Jurkat, Clone E6-1 (cell line): Measurements from ENCODE around the gene CFI.
"Not testable (repeated sequence)": the region's sequence is repeated elsewhere in the genome, so short reads cannot be mapped to it uniquely, and the experiment has no call there.

Experiments used
- DNase-seq: peaks from one replicate; pipeline ENCODE4 v3.0.0-alpha.2; 2011; ENCODE audit warnings: low read depth, low spot score
- H3K4me3 ChIP-seq: 2 replicates; pipeline ENCODE4 v1.5.1; 2011; ENCODE audit warnings: mild to moderate bottlenecking, low read length, control low read depth, moderate library complexity

Gene CFI

DNA sequence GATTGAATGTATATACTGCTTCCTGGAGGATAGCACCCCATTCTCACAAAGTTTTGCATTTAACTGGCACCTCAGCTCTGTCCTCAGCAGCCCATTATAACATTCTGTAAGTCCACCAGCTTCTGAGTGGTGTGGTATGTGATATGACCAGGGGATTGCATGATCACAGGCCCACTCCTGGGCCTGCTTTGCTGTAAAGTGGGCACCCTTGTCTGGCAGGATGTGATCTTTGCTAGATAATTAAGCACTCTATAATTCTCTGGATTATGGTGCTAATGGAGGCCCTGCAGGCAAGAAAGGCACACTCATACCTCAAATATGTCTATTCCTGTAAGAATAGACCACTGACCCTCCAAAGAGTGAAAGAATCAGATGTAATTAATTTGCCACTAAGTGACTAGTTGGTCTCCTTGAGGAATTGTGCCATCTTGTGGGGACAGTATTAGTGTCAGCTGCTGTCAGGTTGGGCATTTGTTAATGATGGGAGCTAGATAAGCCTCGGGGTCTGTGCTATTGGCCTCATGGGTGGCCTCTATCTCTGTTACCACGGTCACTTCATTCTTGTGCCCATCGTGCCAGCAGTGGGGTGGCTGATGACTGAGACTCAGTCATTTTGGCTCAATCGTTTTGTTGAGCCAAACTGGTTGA, 2.2 kb upstream of the CFI start:
- H3K4me3 ChIP-seq: no peak overlapping the region
- DNase-seq: no peak

DNA sequence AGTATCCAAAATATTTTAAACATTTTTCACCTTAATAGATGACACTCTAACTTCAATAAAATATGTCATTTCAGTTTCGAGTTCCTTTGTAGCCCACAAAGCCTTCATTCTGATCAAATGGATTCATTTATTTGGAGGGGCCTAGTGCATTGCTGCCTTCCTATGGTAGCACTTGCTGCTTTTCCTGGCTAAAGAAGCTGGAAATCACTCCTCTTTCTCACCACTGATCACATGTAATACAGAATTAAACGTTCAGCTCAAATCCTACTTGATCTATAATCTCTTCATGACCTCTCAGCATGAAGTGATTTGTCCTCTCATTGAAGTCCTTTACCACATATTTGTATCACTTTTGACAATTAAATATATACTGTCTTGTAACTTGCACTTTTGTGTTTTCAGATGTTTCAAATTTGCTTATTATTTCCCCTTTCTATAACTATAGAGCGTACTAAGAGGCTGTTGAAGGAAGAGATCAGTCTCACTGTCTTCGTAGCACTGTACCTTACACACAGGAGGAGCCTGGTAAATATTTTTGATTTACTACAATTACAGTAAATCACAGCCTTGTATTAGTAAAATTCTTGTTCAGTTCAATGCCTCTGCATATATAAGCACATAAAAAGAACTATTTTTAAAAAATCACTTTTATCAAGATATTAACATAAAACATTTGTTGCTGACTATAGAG, 555 bp downstream of the CFI start:
- H3K4me3 ChIP-seq: no peak overlapping the region
- no peak for DNase-seq

DNA sequence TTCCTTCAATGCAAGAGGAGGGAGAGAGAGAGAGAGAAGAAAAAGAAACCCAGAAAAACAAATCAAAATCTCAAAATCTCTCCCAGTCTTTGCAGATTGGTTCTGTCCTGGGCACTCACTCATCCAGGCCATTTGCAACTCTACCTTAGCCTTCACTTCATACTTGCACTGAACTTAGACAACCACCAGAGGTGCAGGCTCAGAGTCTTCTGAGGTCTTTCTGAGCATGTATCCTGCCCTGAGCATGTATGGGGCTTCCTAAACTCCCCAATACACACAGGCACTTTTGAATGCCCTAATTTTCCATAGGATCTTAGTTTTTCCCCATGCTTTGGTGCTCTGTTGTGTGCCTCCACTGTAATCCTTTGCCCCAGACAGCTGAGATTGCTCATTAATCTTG, 2.9 kb downstream of the CFI start:
- no peak overlapping the region for H3K4me3 ChIP-seq
- DNase-seq: no peak

DNA sequence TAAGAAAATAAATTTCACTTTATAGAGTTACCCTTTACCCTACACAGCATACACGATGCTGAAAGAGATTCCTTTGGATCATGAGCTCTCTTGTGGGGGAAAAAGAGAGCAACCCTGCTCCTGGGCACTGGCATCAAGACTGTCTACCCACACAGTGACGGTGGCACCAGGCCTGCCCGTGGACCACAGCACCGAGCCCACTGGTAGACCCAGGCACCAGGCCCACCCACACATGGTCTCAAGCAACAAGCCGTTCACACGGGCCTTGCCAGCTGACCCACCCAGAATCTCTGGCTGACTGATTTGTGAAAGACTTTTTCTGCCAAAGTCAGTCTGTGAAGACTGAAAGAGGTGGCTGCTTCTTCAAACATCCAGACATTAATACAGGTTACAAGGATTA, 6.7 kb downstream of the CFI start:
- no peak overlapping the region for H3K4me3 ChIP-seq

DNA sequence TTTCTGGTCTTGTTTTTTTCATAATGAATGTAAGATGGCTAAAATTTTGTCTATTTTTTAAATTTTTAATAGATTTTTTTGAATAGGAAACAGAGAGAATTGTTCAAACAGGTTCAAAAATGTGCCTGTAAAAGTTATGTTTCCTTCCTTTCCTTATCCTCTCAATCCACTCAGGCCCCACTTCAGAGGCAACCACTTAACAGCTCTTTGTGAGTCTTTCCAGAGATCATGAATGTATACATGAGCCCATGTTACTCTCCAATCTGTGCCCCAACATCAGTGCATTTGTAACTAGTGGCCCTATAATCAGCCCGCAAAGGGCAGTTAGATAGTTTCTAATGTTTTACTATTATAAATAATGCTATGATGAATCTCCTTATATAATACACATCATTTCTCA, 14.0 kb downstream of the CFI start:
- DNase-seq: no peak
- H3K4me3 ChIP-seq: no peak overlapping the region

More for the DNA sequence above, 6.7 kb downstream of the CFI start:
- DNase-seq: no peak

DNA sequence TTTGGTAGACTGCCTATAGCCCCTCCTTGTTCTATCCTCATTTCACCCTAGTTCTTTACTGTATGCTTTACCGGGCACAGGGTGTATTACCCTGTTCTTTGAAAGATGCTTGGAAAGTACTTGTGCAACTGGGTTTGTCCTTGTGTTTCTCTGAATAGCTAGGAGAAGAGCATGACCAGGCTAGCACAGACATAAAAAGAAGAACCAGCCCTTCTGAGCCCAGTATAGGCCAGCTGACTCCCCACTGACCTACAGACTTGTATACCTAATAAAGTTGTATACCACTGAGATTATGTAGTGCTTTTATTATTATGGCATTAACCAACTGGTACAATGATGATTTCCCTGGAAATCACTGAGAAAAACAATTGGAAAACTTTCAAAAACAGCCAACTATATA, 15.0 kb downstream of the CFI start:
- H3K4me3 ChIP-seq: no peak overlapping the region
- no peak for DNase-seq

DNA sequence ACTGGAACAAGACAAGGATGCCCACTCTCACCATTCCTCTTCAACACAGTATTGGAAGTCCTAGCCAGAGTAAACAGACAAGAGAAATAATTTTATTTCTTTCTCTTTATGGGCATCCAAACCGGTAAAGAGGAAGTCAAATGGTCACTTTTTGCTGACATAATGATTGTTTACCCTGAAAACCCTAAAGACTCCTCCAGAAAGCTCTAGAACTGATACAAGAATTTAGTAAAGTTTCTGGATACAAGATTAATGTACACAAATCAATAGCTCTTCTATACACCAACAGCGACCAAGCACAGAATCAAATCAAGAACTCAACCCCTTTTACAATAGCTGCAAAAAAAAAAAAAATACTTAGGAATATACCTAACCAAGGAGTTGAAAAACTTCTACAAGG, 19.7 kb downstream of the CFI start:
- not testable (repeated sequence) for H3K4me3 ChIP-seq, DNase-seq

DNA sequence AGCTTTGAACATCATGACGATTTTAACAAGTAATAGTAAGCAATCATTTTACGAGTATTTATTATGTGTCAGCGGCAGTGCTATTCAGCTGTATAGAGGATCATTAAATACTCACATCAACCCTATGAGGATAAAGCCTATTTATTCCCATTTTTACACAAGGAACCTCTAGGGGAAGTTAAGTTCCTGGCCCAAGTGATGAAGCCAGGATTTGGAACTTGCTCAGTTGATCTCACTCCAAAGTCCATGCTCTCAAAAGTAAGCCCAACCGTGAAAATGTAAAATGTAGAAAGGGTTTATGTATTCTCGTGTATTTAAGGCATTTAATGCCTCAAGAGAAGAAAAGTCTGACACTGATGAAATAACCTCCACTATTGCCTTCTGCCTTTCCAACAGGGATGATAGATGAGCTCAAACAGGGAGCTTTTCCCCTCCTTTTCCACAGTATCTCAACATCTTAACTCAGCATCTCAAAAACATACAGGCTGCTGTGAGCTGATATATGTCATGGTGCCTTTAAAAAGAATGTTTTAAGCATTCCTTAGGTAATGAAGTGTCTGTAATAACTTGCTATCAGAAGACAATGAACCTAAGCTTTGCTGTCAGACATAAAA, 36.9 kb downstream of the CFI start:
- no peak overlapping the region for H3K4me3 ChIP-seq
- DNase-seq: no peak

DNA sequence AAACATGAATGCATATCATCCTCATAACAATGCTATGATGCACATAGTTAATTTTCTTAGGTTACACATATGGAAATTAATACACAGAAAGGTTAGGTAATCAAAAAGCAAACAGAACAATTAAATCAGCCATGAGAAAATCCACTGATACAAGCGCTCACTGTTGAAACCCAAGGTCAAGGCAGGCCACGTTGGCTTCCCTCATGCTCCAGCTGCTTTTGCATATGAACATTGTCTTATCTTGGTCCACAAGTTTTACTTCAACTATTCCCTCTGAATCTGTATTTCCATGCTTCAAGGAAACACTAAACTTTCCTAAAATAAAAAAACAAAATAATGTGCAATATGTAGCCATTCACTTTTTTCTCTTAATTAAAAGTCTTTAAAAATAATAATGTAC, 37.4 kb downstream of the CFI start:
- DNase-seq: no peak
- H3K4me3 ChIP-seq: no peak overlapping the region

DNA sequence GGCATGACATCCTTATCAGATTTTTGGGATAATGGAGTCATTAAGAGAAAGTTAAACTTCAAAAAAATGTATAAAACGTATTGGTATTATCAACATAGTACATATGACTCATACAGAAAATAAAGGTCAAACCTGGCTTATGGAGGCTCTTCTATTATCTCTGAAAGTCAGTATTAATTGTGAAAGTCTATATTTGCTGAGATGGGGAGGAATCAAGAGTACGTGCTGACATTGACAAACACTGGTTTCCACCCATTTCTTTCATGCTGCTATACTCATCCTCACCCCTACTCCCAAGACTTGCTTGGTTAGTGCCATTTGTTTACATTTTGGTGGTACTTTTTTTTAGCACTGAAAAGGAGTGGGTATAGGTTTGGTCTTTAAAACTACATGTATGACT, 41.1 kb downstream of the CFI start:
- H3K4me3 ChIP-seq: no peak overlapping the region
- no peak for DNase-seq

DNA sequence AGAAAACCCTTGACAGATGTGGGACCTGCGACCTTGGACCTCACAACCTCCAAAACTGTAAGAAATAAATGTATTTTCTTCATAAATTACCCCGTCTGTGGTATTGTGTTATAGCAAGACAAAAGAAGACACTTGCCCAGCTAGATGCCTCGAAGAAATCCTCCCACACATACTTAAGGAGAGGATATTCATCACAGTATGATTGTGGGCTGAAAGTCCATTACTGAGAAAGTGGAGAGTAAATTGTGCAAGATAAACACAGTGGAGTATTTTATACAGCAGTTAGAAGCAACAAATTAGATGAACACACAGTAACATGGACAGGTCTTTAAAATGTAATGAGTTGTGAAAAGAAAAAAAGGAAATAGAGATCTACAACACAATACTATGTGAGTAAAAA, 46.1 kb downstream of the CFI start:
- no peak for DNase-seq
- H3K4me3 ChIP-seq: no peak overlapping the region

DNA sequence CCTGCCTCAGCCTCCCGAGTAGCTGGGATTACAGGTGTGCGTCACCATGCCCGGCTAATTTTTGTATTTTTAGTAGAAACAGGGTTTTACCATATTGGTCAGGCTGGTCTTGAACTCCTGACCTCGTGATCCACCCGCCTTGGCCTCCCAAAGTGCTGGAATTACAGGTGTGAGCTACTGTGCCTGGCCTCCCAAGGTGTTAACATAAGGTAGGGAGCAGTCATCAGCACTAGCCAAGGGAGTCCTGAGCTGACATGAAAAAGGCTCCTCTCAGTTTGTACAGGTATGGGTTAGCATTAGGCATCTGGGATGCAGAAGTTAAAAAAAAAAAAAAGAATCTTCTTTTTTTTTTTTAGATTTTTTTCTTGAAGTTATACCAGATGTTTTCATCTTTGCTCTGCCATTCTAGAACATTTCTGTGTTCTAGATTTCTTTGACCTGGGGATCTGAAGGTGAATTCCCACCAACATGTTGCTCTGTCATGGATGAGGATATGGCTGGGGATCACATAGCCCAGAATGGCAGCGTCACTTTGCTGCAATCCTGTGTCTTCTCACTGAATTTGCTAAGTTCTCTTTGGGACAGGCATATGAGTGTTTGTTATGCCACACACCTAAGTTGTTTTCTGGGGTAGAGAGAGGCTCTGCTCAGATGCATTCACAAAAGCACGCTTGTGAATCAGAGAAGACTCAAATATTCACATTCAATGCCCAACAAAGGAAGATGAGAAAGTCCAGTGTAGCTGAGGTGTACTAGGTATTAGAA, 47.5 kb downstream of the CFI start:
- DNase-seq: no peak
- H3K4me3 ChIP-seq: no peak overlapping the region

DNA sequence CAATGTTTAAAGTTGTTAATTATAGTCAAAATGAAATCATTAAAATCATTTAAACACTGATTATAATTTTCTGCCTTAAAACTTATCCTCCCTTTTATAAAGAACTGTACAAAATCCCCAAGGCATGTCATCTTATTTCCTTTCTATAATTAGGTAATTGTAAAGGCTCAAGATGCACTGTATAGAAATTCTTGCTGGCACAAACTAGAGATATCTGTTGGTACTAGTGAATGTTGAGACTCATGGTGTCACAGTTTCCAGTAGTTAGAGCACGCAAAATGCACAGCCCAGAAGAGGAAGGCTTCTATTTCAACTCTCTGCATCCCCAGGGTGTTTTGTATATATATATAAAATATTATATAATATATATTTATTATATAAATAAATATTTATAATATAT, 49.3 kb downstream of the CFI start:
- no peak overlapping the region for H3K4me3 ChIP-seq

DNA sequence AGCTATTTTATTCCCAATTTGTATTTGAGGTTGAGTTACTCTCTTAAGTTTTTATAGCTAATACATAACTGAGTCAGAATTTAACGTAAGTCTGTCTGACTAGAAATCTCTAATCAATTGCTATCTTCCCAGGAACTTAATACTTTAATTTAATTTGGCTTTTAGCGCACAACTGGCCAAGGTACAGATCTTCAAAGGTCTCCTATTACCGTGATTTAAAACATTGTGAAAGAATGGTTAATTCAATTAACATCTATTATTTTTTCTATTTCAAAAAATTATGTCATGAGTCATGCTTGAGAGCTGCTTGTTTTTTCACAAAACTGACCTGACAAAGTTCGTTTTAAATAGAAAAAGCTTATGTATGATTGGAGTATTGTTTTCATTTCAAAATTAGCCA, 49.9 kb downstream of the CFI start:
- H3K4me3 ChIP-seq: no peak overlapping the region
- no peak for DNase-seq

More for the DNA sequence above, 49.3 kb downstream of the CFI start:
- DNase-seq: no peak

DNA sequence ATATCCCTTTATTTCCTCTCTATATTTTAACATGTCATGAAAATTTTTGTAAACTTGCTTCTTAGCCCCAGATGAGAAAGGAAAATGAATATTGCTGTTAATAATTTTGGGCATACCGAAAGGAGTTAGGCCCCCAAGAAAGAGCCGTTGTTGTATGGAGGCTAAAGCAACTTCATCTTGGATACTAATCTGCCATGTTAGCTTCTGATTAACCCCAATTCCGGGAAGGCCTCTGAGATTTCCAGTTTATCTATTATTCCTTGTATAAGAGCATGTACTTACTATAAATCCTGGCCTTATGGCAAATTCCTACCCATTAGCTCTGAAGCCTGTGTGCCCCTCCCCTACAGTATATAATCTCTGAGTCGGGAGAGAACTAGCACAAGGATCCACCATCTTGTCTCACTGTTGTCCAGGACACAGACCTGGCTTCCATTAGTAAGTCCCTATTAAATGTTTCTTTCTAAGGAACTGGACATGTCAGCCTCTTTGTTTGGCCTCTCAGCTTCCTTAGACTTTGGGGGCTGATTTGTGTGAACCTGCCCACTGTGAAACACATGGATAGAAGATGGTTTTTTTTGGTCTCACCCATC, 51.1 kb downstream of the CFI start:
- H3K4me3 ChIP-seq: no peak overlapping the region
- DNase-seq: no peak

DNA sequence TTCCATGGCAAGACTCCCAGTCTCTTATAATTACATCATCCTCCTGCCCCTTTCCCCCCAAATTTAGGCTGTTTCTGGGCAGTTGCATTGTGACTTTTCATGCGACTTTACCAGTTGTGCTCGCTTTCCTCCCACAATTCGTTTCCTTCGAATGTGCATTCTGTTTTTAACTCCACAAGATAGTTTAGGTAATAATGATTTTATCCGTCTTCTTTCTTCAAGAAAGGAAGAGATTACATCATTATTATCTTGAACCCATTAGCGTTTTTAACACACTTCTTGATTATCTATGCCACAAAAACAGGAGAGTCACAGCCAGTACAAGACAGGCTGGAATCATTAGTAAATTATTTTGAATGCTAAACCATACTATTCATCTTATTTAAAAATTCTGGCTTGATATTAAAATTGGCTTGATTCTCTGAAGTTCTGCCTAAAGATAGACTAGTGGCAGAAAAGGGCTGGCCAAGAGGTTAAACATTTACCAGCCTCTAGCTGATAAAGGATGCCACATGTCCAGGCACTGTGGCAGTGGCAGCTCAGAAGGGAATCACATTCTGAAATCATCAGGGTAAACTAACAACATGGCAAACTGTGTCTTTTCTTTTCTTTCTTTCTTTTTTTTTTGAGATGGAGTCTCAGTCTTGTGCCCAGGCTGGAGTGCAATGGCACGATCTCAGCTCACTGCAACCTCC, 52.3 kb downstream of the CFI start:
- no peak for DNase-seq
- H3K4me3 ChIP-seq: no peak overlapping the region

DNA sequence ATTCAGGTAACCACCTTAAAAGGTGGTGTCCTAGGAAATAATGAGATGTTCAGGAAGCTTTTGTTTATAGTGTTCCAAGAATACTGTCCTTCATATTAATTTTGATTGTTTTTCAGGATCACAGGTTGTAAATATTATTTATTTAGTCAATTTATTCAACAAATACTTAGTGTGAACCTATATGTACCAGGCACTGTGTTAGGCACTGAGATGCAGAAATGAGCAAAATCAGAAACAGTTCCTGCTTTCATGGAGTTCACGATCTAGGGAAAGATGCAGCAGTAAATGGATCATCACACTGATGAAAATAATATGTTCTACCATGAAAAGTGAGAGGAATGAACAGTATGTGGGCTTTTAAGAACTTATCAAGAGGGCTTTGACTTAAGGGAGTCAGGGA, 53.7 kb downstream of the CFI start:
- DNase-seq: no peak
- H3K4me3 ChIP-seq: no peak overlapping the region

DNA sequence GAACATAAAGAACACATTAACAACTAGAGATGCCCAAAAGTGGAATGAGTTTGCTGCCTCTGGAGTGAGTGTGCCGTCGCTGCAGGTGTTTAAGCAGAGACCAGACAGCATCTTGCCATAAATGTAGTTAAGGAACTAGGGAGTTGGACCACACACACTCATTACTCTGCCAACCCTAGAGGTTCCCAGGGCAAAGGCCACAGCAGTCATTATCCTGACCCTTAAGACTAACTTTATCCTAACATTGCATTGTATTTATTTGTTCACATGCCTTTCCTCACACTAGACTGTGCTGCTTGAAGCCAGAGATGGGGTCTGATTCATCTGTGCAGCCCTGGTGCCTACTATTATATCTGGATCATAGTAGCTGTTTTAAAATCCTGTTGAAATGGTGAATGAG, 55.1 kb downstream of the CFI start:
- no peak for DNase-seq
- H3K4me3 ChIP-seq: no peak overlapping the region

DNA sequence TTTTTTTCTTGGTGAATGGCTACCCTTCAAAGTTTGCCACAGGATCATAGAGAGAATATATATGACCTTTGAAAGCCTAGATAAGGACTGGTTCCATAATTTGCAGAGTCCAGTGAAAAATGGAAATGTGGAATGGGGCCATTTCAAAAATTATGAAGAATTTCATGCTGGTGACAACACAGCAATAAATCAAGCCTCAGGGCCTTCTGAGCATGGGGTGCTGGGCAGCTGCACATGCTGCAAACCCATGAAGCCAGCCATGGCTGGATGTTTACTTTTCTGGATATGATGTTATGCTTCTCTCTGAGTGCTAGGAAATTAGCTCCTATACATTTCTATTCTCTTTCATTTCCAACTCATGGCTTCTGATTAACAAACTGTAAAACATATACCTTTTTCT, 56.0 kb downstream of the CFI start:
- no peak overlapping the region for H3K4me3 ChIP-seq
- DNase-seq: no peak
